HG03571 (cell line): Measurements from ENCODE around the gene COL19A1.

Source experiments
- ATAC-seq: cut with Tn5 transposase; IDR thresholded peaks from one replicate; pipeline ENCODE4 v1.9.1; 2021; ENCODE audit not compliant: unreplicated experiment

COL19A1 gene

GRCh38 chr6:70051197-70052124 lies 185.1 kb downstream of the COL19A1 start:
- no peak for ATAC-seq

GRCh38 chr6:70059039-70059719 lies 192.8 kb downstream of the COL19A1 start:
- ATAC-seq, result no peak

GRCh38 chr6:70060680-70061079 lies 194.3 kb downstream of the COL19A1 start:
- ATAC-seq, result no peak

GRCh38 chr6:70061546-70061945 lies 195.2 kb downstream of the COL19A1 start:
- no peak for ATAC-seq

GRCh38 chr6:70062010-70062409 lies 195.7 kb downstream of the COL19A1 start:
- ATAC-seq, result no peak

GRCh38 chr6:70072540-70073179 lies 206.3 kb downstream of the COL19A1 start:
- no peak for ATAC-seq

- ATAC-seq, result no peak
Measured at GRCh38 chr6:70073637-70074036, 207.3 kb downstream of the COL19A1 start.

GRCh38 chr6:70079241-70079640 lies 212.9 kb downstream of the COL19A1 start:
- ATAC-seq, result no peak

- ATAC-seq, result no peak
Measured at GRCh38 chr6:70080443-70081070, 214.2 kb downstream of the COL19A1 start.

GRCh38 chr6:70082830-70083229 lies 216.5 kb downstream of the COL19A1 start:
- ATAC-seq, result no peak

GRCh38 chr6:70086806-70087205 lies 220.4 kb downstream of the COL19A1 start:
- ATAC-seq, result no peak

GRCh38 chr6:70094156-70094555 lies 227.8 kb downstream of the COL19A1 start:
- ATAC-seq, result no peak

GRCh38 chr6:70099732-70100131 lies 233.4 kb downstream of the COL19A1 start:
- no peak for ATAC-seq

- no peak for ATAC-seq
Measured at GRCh38 chr6:70103798-70104197, 237.4 kb downstream of the COL19A1 start.

GRCh38 chr6:70107852-70108629 lies 241.7 kb downstream of the COL19A1 start:
- ATAC-seq, result no peak

- ATAC-seq, result no peak
Measured at GRCh38 chr6:70110126-70111022, 244.0 kb downstream of the COL19A1 start.

GRCh38 chr6:70111737-70112136 lies 245.4 kb downstream of the COL19A1 start:
- no peak for ATAC-seq

GRCh38 chr6:70112716-70113115 lies 246.4 kb downstream of the COL19A1 start:
- no peak for ATAC-seq

- no peak for ATAC-seq
Measured at GRCh38 chr6:70113171-70113570, 246.8 kb downstream of the COL19A1 start.
